Vagina (tissue), 2 donors: Measurements from ENCODE around the gene ARVCF. TPM values are rescaled to one million over a fixed set of nuclear protein-coding genes. Genes with fewer than 3 reads are reported as not detected.

ENCODE experiments used
- DNase-seq, 2 donors: peaks; one replicate each; pipeline ENCODE4 v3.0.0-alpha.2; 2017; ENCODE audit errors: extremely low spot score in 2 of 2
- H3K27ac ChIP-seq: fragments of 200-600 bp; sonication (generic); one replicate; pipeline ENCODE4 v1.5.1; 2019
- H3K27me3 ChIP-seq: fragments of 200-600 bp; sonication (generic); one replicate; pipeline ENCODE4 v1.5.1; 2019
- H3K36me3 ChIP-seq, 2 donors: fragments of 200-600 bp; sonication (generic); one replicate each; pipeline ENCODE4 v1.5.1; 2017 to 2019
- H3K4me1 ChIP-seq: fragments of 200-600 bp; sonication (generic); one replicate; pipeline ENCODE4 v1.5.1; 2019
- H3K4me3 ChIP-seq, 2 donors: fragments of 200-600 bp; sonication (generic); 1 replicate in 1 of 2; 2 replicates in 1 of 2; pipeline ENCODE4 v1.5.1; 2016 to 2019
- H3K9me3 ChIP-seq: fragments of 200-600 bp; sonication (generic); one replicate; pipeline ENCODE4 v1.5.1; 2019
- POLR2A ChIP-seq, 2 donors: fragments of 450-650 bp; IDR thresholded peaks; one replicate each; pipeline ENCODE4 v1.6.1; 2017; ENCODE audit warnings: antibody characterized with exemption in 2 of 2, mild to moderate bottlenecking in 2 of 2, moderate library complexity in 2 of 2
- POLR2AphosphoS5 ChIP-seq, 2 donors: sonication (generic); formaldehyde crosslinking; IDR thresholded peaks; one replicate each; pipeline ENCODE4 v1.9.0; 2017; ENCODE audit warnings: antibody characterized with exemption in 2 of 2, mild to moderate bottlenecking in 2 of 2, low read depth in 1 of 2; ENCODE audit not compliant: insufficient read depth in 1 of 2
- intact Hi-C: fragments of 100-400 bp; cut with DNase I; formaldehyde crosslinking; loops from one replicate; pipeline ENCODE4 v1.15.1; 2023
- microRNA counts, 2 donors: library from miRNA; unstranded; fragments of <30 nt; microRNA quantifications; one replicate each; lab custom pipeline; 2016 to 2017
- microRNA-seq: library from miRNA; unstranded; fragments of <30 nt; microRNA quantifications from one replicate; pipeline ENCODE4, GENCODE V29; 2017; ENCODE audit warnings: borderline number of aligned reads, borderline replicate concordance
- small RNA-seq: library from RNA; depleted of rRNA; stranded (forward); fragments of <200 nt; gene quantifications from one replicate; pipeline ENCODE3, GENCODE V24; 2016
- total RNA-seq: library from RNA; depleted of rRNA; stranded (reverse); fragments of >200 nt; gene quantifications from one replicate; pipeline ENCODE4 v1.2.3, GENCODE V29; 2016
- TF ChIP-seq, protein P1 (sequence below), 3 experiments: fragments of 450-650 bp in 2 of 3; fragments of 200-600 bp in 1 of 3; sonication (generic) in 1 of 3; IDR thresholded peaks; one replicate each; pipeline ENCODE4 v1.5.1; 2017 to 2019; ENCODE audit warnings: antibody characterized with exemption in 3 of 3, mild to moderate bottlenecking in 2 of 3, moderate library complexity in 2 of 3

ARVCF gene
- total RNA-seq, 1 donor from 2014 or later, result 10.8 TPM

DNA sequence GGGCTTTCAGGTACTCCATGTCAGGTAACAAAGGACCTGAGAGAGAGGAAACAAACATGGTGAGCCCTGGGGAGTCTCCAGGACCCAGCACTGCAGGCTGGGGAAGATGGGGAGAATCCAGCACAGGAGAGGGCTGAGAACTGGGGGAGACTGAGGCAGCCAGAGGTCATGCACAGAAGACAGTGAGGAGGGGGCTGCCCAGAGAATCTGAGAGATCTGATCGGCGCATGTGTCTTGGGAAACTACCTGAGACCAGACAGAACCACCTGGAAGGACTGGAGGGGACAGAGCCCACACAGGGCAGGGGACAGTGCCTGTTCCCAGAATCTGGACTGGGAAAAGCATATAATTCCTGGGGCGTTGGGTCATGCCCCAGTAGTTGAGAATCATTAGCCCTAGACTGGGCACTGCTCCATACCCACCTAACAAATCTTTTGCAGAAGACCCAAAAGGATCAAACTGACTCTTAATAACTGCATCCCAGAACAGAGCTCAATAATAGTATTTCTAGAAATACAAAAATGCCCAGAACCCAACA, 95.0 kb downstream of the ARVCF start:
- intact Hi-C loops, result no loop called here
- TF ChIP-seq POLR2AphosphoS5 (IDR thresholded peaks at IDR 0.05; ENCODE audit: insufficient read depth in 1 of 2, low read depth in 1 of 2) (no peak), POLR2A (IDR thresholded peaks at IDR 0.05) (no peak)
- TF ChIP-seq, protein P1, sequence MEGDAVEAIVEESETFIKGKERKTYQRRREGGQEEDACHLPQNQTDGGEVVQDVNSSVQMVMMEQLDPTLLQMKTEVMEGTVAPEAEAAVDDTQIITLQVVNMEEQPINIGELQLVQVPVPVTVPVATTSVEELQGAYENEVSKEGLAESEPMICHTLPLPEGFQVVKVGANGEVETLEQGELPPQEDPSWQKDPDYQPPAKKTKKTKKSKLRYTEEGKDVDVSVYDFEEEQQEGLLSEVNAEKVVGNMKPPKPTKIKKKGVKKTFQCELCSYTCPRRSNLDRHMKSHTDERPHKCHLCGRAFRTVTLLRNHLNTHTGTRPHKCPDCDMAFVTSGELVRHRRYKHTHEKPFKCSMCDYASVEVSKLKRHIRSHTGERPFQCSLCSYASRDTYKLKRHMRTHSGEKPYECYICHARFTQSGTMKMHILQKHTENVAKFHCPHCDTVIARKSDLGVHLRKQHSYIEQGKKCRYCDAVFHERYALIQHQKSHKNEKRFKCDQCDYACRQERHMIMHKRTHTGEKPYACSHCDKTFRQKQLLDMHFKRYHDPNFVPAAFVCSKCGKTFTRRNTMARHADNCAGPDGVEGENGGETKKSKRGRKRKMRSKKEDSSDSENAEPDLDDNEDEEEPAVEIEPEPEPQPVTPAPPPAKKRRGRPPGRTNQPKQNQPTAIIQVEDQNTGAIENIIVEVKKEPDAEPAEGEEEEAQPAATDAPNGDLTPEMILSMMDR (IDR thresholded peaks at IDR 0.05), result no peak
- no peaks in the 10 kb centered on the region for H3K4me1 ChIP-seq

More for the DNA sequence above, 95.0 kb downstream of the ARVCF start:
- Histone ChIP-seq H3K36me3 (peaks cover 6 to 19% of the 10 kb centered on the region in 2 donors), H3K27me3 (no peaks in the 10 kb centered on the region), H3K27ac (no peak overlapping the region), H3K9me3 (no peaks in the 10 kb centered on the region), H3K4me3 (no peak overlapping the region)
- no peak for DNase-seq

MicroRNAs encoded within 50 kb of the gene (microRNA counts, 767-probe panel; counts per million panel counts)
- microRNA hsa-miR-185-5p (lab: Ali Mortazavi, UCI), result 3,186 to 3,691 counts per million in 2 donors

Small RNA genes lying within 50 kb of the gene (microRNA-seq; reads per million reads assigned to microRNA genes)
- 422 reads per million, percentile 69 among the genes with 10 or more reads in this experiment for gene MIR185
- not detected for gene MIR4761

Small RNA genes lying within 50 kb of the gene (small RNA-seq; reads per million reads assigned to genes)
- 0.52 reads per million for gene MIR185

Other genes starting within 250 kb of the ARVCF start
- gene GNB1L, start 161.9 kb downstream of the ARVCF start, total RNA-seq, result 14.0 TPM
- 21.4 TPM for gene RTL10, start 161.9 kb downstream of the ARVCF start, total RNA-seq
- 240 TPM for gene COMT, start 75.1 kb downstream of the ARVCF start, total RNA-seq
- 13.5 TPM for gene TXNRD2, start 75.0 kb downstream of the ARVCF start, total RNA-seq
- 21.4 TPM for gene TANGO2, start 4.3 kb upstream of the ARVCF start, total RNA-seq
- 27.3 TPM for gene DGCR8, start 63.4 kb upstream of the ARVCF start, total RNA-seq
- 177 TPM for gene RANBP1, start 99.3 kb upstream of the ARVCF start, total RNA-seq
- gene TRMT2A, start 100.4 kb upstream of the ARVCF start, total RNA-seq, result 66.5 TPM
- 22.6 TPM for gene ZDHHC8, start 115.0 kb upstream of the ARVCF start, total RNA-seq
- not detected for gene CCDC188, start 134.2 kb upstream of the ARVCF start, total RNA-seq